Measurements from ENCODE around the gene HOXD13. TPM values are rescaled to one million over a fixed set of nuclear protein-coding genes. Genes with fewer than 3 reads are reported as not detected.

HOXD13 gene
- total RNA-seq, 4 donors from 2014 or later: 0.32 TPM; not detected in 3

DNA sequence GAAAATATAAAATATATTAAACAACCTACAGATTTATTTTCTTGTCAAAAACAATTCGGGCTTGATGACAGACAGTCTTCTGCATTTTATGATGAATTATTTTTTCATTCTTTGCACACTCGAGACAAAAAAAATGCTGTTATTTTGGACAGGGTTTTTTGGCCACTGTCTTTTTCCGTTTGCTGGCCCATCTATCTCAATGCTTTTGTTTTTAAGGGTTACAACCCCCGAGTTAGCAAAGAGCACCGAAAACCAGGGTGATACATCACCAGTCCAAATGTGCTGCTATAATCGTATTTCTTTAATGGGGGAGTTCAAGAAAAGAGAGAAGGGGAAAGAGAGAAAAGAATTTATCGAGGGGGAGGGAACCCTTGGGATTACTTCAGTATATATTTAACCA, 16.5 kb upstream of the HOXD13 start:
- no peak for DNase-seq
- in situ Hi-C loops (cut with MboI; ENCODE audit: low pct_ligation_motif_present in 1 of 4, low pct_unique_long_range_greater_than_20kb in 1 of 4, low sequenced_read_pairs in 3 of 4): loop anchor here in 3 of 4 donors (10.0 to 25.0 kb wide), 4 partner anchors 389 to 714 kb away; no protein-coding TSS in a partner anchor
- Histone ChIP-seq H3K9me3 (no peaks in the 10 kb centered on the region), H3K4me3 (no peak overlapping the region), H3K36me3 (no peaks in the 10 kb centered on the region), H3K27ac (no peak overlapping the region), H3K4me1 (peaks cover 6 to 17% (median 17%) of the 10 kb centered on the region in 4 donors), H3K27me3 (peaks cover 99% of the 10 kb centered on the region)
- 20 to 24% methylated on average over 7 of the region's 7 CpGs for WGBS, 2 donors (ENCODE audit: low coverage in 1 of 2)
- TF ChIP-seq POLR2AphosphoS5 (IDR thresholded peaks at IDR 0.05) (no peak), EP300 (IDR thresholded peaks at IDR 0.05; ENCODE audit: low read depth) (no peak)
- TF ChIP-seq, protein P1, sequence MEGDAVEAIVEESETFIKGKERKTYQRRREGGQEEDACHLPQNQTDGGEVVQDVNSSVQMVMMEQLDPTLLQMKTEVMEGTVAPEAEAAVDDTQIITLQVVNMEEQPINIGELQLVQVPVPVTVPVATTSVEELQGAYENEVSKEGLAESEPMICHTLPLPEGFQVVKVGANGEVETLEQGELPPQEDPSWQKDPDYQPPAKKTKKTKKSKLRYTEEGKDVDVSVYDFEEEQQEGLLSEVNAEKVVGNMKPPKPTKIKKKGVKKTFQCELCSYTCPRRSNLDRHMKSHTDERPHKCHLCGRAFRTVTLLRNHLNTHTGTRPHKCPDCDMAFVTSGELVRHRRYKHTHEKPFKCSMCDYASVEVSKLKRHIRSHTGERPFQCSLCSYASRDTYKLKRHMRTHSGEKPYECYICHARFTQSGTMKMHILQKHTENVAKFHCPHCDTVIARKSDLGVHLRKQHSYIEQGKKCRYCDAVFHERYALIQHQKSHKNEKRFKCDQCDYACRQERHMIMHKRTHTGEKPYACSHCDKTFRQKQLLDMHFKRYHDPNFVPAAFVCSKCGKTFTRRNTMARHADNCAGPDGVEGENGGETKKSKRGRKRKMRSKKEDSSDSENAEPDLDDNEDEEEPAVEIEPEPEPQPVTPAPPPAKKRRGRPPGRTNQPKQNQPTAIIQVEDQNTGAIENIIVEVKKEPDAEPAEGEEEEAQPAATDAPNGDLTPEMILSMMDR (IDR thresholded peaks at IDR 0.05): no peak
- intact Hi-C loops (cut with DNase I; ENCODE audit: low total_unique reads): no loop called here

DNA sequence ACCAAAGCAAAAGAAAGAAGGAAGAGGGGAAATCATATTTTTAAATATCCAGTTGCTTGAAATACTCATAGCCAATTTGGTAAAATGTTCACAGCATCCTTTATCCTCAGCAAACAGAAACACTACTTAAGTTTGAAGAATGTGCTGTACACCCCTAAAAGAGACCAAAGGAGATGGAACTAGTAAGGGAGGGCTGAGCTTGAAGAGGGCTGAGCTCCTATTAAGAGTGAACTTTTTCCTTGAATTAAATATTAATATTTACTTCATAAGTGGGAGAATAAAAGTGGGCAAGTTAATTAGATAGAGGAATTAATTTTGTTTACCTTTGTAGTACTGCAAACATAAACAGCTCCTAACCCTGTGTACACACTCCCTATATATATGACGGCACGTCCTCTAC, 15.7 kb upstream of the HOXD13 start:
- Histone ChIP-seq H3K27me3 (peaks cover 99% of the 10 kb centered on the region), H3K9me3 (no peaks in the 10 kb centered on the region), H3K4me1 (peaks cover 6 to 18% (median 17%) of the 10 kb centered on the region in 4 donors), H3K36me3 (no peaks in the 10 kb centered on the region), H3K27ac (no peak overlapping the region), H3K4me3 (no peak overlapping the region)
- no peak for DNase-seq
- WGBS, 2 donors (ENCODE audit: low coverage in 1 of 2): 18 to 33% methylated on average over 2 of the region's 2 CpGs
- intact Hi-C loops (cut with DNase I; ENCODE audit: low total_unique reads): no loop called here
- in situ Hi-C loops (cut with MboI; ENCODE audit: low pct_ligation_motif_present in 1 of 4, low pct_unique_long_range_greater_than_20kb in 1 of 4, low sequenced_read_pairs in 3 of 4): loop anchor here in 3 of 4 donors (10.0 to 25.0 kb wide), 4 partner anchors 389 to 714 kb away; no protein-coding TSS in a partner anchor
- TF ChIP-seq, protein P1 (IDR thresholded peaks at IDR 0.05): no peak

DNA sequence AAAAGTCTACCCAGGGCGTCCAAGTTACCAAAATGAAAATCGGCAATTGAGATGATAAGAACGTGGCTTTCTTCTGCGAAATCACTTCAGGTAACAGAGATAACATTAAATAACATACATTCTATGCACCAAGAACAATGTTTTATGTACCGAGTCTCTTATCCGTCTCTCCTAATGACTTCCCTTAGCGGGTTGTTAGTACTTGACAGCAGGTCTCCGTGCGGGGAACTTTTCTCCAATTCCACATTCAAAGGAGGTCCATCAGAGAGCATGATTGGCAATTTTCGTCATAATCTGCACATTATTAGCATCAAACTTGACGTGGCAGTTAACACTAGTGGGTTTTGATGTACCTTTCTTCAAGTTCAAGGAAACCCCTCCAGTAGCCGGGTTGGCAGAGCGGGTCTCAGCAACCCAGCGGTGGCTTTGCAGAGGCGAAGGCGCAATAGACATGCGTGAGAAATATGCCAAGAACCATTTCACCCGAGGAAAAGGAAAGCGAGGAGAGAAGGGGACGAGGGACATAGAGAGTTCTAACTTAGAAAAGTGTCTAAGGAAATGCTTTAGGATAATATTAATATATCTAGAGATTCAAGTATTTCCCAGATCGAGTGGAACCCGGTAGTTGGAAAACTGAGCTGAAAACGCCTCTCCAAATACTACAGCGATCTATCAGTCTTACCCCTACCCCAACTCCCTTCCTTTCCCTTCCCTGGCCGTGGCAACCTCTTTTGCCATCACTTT, 13.8 kb upstream of the HOXD13 start:
- intact Hi-C loops (cut with DNase I; ENCODE audit: low total_unique reads): no loop called here
- Histone ChIP-seq H3K4me3 (no peak overlapping the region), H3K9me3 (no peaks in the 10 kb centered on the region), H3K4me1 (peaks cover 8 to 31% (median 22%) of the 10 kb centered on the region in 4 donors), H3K36me3 (no peaks in the 10 kb centered on the region), H3K27me3 (peaks cover 99% of the 10 kb centered on the region), H3K27ac (no peak overlapping the region)
- in situ Hi-C loops (cut with MboI; ENCODE audit: low pct_ligation_motif_present in 1 of 4, low pct_unique_long_range_greater_than_20kb in 1 of 4, low sequenced_read_pairs in 3 of 4): loop anchor here in 3 of 4 donors (10.0 to 25.0 kb wide), 4 partner anchors 391 to 716 kb away; no protein-coding TSS in a partner anchor
- TF ChIP-seq POLR2AphosphoS5 (IDR thresholded peaks at IDR 0.05) (no peak), EP300 (IDR thresholded peaks at IDR 0.05; ENCODE audit: low read depth) (no peak), POLR2A (IDR thresholded peaks at IDR 0.05) (no peak)
- TF ChIP-seq, protein P1 (IDR thresholded peaks at IDR 0.05): no peak
- 6 to 19% methylated on average over 18 to 25 of the region's 25 CpGs for WGBS, 2 donors (ENCODE audit: low coverage in 1 of 2)
- no peak for DNase-seq

DNA sequence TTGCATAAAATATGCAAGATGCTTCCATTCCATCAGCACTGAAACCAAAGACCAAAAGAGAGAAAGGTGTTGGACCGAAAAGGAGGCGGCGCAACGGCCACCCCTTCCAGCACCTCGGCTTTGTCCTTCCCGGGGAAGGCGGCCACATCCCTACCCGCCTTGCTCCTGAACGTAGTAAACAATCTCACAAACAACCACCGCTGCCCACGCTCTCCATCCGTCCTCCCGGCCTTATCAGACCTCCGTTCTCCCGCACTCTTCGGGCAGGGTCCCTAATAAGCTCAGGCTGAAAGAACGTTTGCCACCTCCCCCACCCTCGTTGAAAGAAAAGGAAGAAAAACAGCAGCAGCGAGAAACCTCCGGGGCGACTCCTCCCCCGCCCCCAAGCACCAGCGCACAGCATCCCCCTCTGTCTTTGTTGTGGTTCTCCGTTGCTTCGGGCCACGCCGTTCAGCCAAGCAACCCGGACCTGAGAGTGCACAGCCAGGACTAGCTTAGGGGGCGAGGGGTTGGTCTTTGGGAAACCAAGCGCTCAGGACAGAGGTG, 13.2 kb upstream of the HOXD13 start:
- peak overlapping the region in 2 of 4 donors; percentile 13 to 48 for H3K4me3 ChIP-seq
- intact Hi-C loops (cut with DNase I; ENCODE audit: low total_unique reads) (no loop called here), in situ Hi-C loops (cut with MboI; ENCODE audit: low pct_ligation_motif_present in 1 of 4, low pct_unique_long_range_greater_than_20kb in 1 of 4, low sequenced_read_pairs in 3 of 4) (loop anchor here in 3 of 4 donors (10.0 to 25.0 kb wide), 4 partner anchors 392 to 717 kb away; no protein-coding TSS in a partner anchor)
- no peak overlapping the region for H3K27ac ChIP-seq
- no peaks in the 10 kb centered on the region for H3K36me3 ChIP-seq
- no peaks in the 10 kb centered on the region for H3K9me3 ChIP-seq
- WGBS, 2 donors (ENCODE audit: low coverage in 1 of 2): 0 to 11% methylated on average over 1 to 30 of the region's 30 CpGs
- no peak for DNase-seq
- no peak for TF ChIP-seq POLR2AphosphoS5 (IDR thresholded peaks at IDR 0.05)
- TF ChIP-seq POLR2A (IDR thresholded peaks at IDR 0.05): no peak
- TF ChIP-seq EP300 (IDR thresholded peaks at IDR 0.05; ENCODE audit: low read depth): no peak
- TF ChIP-seq, protein P1 (IDR thresholded peaks at IDR 0.05): no peak
- peaks cover 99% of the 10 kb centered on the region for H3K27me3 ChIP-seq
- peaks cover 8 to 31% (median 22%) of the 10 kb centered on the region in 4 donors for H3K4me1 ChIP-seq
